Gastrocnemius medialis (tissue), 4 donors: ENCODE results near the gene EMD.

Experiments used
- POLR2A ChIP-seq, 2 donors: fragments of 450-650 bp; IDR thresholded peaks; one replicate each; pipeline ENCODE4 v1.6.1; 2017; ENCODE audit warnings: antibody characterized with exemption in 2 of 2, mild to moderate bottlenecking in 2 of 2, moderate library complexity in 2 of 2
- TF ChIP-seq, protein P1 (sequence below), 5 experiments: fragments of 450-650 bp in 3 of 5; fragments of 200-600 bp in 2 of 5; sonication (generic) in 2 of 5; IDR thresholded peaks in 4 of 5; conservative IDR thresholded peaks in 1 of 5; 1 replicate in 4 of 5; 2 replicates in 1 of 5; pipeline ENCODE4 v1.5.1; 2016 to 2019; ENCODE audit warnings: antibody characterized with exemption in 5 of 5, mild to moderate bottlenecking in 3 of 5, moderate library complexity in 3 of 5

GRCh38 chrX:154334496-154334895 lies 44.6 kb upstream of the EMD start:
- TF ChIP-seq, protein P1, sequence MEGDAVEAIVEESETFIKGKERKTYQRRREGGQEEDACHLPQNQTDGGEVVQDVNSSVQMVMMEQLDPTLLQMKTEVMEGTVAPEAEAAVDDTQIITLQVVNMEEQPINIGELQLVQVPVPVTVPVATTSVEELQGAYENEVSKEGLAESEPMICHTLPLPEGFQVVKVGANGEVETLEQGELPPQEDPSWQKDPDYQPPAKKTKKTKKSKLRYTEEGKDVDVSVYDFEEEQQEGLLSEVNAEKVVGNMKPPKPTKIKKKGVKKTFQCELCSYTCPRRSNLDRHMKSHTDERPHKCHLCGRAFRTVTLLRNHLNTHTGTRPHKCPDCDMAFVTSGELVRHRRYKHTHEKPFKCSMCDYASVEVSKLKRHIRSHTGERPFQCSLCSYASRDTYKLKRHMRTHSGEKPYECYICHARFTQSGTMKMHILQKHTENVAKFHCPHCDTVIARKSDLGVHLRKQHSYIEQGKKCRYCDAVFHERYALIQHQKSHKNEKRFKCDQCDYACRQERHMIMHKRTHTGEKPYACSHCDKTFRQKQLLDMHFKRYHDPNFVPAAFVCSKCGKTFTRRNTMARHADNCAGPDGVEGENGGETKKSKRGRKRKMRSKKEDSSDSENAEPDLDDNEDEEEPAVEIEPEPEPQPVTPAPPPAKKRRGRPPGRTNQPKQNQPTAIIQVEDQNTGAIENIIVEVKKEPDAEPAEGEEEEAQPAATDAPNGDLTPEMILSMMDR (IDR thresholded peaks at IDR 0.05 in 4 of 5, conservative IDR thresholded peaks at IDR 0.05 in 1 of 5): no peak
- TF ChIP-seq POLR2A (IDR thresholded peaks at IDR 0.05): no peak
